ENCODE data around the gene CCDC83.

Gene CCDC83

DNA sequence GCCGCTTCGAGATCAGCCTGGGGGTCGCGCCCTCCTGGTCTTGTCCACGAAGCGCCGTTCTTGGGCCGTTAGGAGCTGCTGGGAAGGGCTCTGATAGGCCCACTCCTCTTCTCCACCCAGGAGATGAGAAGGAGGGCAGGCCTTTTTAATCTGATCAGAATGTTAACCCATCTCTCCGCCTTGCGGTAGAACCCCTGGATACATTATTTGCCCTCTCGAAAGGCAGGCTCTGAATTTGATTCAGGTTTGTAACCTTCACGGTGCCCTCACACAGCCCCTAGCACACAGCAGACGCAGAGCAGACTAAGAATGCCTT, at the start of gene CCDC83:
Gene CCDC83 (plus strand): TSS at position 43 of the 316 bp plus-strand sequence. CDS start 9,741 bp downstream, outside the sequence.
- DNase-seq = no peak

DNA sequence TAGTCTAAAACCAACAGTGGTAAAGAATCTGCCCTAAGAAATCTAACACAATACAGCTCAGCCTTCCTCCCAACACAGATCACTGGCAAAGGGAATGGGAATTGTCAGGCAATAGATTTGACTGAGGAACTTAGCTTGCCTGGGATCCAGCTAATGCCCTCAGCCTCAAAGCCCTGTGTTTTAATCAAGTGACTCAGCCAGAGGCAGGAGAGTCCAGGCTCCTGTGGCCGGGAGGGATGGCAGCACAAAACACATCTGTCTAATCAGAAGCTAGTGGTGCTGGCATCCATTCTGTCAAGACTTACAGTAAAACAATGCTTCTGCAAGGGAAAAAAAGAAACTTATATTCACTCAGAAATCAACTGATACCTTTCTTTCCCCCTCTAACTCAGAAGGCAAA, 49.8 kb upstream of the CCDC83 start:
- no peak for DNase-seq

DNA sequence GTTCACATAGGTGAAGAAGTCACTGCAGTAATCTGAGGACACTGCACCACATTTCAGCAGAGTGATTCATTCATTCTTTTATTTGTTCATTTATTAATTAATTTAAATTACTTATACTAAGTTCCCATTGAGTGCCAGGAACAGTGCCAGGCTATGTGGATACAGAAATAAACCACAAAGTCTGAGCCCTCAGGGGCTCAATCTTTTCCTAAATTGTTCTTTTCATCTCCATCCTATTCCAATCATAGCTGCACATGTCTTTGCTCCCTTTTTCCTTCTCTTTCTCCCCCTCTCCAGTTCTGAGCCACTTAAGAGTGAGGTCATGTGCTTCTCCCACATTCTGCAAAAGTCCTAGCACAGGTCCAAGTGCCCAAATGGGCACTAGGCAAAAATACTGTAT, 49.2 kb upstream of the CCDC83 start:
- DNase-seq = no peak

DNA sequence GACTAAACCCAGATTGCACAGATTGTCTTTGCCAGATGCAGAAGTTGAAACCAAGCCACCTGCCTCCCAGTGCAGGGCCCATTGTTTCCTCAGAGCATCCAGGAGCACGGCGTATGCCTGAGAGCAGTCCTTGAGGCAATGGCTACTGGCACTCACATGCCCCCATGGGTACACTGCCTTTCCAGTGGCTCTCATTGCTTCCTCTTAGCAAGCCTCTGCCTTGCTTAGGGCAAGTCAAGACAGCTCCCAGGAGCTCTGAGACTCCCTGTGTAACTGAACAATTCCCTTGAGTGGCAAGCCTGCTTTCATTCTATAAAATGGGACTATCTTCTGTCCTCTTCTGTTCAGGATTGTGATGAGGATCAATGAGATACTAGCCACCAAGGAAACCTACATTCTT, 48.3 kb upstream of the CCDC83 start:
- peak; percentile 13 for DNase-seq

DNA sequence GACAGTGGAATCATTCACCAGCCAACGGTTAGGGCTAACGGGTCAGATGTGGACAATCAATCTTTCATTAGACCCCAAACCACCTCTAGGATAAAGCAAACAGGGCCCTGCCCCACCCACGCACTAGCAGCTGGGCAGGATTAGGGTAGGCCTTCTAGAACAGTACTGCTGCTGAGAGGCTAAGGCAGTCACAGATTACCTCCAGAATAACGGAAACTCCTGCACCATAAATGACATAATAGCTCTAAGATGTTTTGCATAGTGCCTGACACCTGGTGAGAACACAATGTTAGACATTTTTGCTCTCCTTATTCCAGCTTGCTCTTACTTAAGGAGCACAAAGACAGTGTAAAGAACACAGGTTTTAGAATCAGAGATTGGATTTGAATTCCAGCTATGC, 46.0 kb upstream of the CCDC83 start:
- no peak for DNase-seq

DNA sequence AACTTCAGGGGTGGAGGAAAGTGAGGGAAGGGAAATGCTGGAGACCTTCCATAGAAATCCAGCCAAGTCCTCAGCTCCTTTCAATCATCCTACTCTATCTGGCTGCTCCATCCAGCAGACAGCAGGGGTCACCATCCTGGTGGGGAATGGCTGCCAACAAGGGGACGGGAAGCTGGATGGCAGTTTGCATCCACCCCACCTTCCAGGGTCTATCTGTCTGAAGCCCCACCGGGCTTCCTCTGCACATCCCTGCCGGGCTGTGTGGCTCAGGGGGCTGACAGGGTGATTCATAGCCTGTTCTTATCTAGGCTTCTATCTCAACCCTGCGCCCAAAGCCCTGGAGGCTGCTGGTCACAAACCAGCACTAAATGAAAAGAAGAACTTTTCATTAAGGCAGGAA, 45.3 kb upstream of the CCDC83 start:
- DNase-seq = no peak

DNA sequence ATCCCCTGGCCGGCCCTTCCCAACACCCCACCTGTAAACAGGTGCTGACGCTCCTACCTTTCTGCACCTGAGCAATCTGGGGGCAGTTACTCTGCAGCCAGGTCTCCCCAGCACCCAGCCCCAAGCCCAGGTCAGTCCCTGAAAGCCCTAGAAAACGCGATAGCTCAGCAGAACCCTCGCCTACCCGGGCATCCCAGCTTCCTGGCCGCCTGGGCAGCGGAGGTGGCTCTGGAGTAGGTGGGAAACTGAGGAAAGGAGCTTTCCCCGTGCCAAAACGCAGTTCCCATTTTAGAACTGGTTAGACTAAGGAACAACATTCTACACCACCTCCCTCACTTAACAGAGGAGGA, 44.7 kb upstream of the CCDC83 start:
- DNase-seq = no peak

DNA sequence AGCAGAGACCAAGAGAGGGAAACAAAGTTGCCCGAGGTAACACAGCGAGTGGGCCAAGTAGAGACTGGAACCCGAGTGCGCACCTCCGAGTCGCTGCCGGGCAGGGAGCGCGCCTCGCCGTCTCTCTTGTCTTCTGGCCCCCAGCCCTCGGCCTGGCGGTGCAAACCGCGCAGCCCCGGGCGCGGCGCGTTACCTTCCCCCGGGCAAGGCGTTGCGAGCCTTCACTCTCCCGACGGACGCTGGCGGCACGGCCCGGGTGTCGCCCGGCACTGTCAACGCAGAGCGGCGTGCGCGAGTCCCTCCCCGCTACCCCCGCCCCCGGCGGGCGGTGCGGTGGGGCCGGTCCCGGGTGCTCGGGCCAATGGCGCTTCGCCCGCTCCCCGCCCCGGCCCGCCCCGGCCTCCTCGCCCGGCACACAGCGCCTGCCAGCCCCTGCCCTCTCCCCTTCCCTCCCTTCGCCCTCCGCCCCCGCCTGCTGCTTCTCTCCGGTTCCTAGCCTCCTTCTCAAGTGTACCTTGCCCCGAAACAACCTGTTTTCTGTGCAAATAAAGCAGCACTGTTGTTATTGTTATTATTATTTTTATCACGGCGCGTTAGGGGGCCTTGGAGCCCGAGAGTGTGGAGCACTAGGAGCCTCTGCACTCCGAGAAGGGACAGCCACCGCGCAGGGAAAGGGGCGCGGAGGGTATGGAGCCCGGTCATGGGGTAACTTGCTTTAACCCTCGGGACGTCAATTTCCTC, 44.1 kb upstream of the CCDC83 start, which contains the start of gene SYTL2:
Gene SYTL2 (minus strand): TSS at position 271 of the 741 bp plus-strand sequence. CDS start 53,416 bp downstream, outside the sequence.
- DNase-seq = peak; percentile 43

DNA sequence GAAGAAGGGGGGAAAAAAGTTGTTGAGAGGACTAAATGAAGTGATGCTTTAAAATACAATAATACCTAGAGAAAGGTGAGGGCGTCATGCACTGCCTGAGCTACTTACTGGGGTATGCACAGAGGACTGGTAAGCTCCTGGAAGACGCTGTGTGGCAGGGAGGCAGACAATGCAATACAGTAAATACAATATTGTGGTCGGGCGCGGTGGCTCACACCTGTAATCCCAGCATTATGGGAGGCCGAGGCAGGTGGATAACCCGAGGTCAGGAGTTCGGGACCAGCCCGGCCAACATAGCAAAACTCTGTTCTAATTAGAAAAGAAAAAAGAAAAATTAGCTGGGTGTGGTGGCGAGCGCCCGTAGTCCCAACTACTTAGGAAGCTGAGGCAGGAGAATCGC, 43.6 kb upstream of the CCDC83 start:
- no peak for DNase-seq

DNA sequence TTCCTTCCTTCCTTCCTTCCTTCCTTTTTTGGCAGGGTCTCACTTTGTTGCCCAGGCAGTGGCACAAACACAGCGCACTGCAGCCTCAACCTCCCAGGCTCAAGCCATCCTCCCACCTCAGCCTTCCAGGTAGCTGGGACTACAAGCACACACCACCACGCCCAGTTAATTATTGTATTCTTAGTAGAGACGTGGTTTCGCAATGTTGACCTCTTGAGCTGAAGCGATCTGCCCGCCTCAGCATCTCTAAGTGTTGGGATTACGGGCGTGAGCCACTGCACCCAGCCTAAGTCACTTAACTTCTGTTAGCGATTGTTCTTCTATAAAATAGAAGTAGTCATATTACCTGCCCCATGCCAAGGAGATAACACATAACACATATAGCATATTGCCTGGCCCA, 41.5 kb upstream of the CCDC83 start:
- no peak for DNase-seq

DNA sequence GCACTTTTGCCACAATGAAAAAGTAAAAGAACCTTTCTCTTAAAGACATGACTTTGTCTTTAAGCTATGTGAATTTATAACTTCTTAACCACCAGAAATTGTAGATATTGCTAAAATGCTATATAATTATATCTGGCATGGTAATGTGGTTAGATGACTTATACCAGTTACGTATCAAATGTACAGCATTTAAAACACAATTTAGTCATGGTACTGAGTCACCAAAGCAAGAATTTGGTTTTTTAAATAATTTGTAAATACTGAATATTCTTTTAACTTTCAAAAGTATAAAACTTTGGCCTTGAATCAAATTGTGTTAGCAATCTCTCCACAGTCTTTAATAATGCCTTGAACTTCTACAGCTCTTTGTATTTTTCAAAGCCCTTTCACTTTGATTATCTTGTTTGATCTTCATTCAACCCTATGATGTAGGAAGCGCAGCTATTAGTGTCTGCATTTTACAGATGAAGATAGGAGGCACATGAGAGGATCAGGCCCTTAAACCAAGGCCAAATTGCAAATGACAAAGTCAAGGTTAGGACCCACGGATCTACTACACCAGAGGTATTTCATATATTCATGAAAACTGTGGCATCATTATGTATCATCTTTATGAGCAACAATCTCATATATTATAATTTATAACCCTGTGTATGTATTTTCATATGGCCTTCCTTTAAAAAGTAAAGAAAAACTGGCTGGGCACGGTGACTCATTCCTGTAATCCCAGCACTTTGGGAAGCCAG, 39.8 kb upstream of the CCDC83 start:
- no peak for DNase-seq

DNA sequence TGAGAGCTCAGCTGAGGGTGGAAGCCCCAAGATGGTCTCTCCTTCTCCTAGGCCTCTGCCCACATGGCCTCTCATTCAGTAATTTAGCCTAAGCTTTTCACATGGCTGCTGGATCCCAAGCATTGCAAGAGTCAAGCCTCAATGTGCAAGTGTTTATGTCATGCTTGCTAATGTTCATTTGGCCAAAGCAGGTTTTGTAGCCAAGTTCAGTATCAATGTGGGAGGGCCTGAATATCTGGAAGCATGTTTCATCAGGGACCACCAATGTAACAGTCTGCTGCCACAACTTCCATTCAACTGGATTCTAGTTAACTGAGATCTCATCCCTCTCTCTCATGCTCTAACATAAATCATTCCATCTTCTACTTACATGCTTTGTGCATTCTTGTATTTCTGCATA, 35.7 kb upstream of the CCDC83 start:
- no peak for DNase-seq

DNA sequence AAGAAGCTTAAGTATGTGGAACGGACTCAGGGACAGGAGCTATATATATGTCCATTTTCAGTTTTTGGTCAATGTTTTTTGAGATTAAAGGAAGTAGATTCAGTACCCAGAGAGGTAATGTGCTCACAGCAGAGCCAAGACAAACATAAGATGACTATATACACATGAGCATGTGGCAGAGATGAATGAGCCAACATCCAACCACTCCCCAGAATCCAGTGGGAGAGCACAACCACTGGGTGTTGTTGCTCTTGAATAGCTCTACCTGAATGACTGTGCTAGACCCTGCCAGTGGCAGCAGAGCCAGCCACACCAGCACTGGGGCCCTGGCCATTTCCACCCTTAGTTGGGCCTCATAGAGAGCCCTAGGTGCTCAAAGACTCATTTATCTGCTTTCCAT, 33.5 kb upstream of the CCDC83 start:
- no peak for DNase-seq

DNA sequence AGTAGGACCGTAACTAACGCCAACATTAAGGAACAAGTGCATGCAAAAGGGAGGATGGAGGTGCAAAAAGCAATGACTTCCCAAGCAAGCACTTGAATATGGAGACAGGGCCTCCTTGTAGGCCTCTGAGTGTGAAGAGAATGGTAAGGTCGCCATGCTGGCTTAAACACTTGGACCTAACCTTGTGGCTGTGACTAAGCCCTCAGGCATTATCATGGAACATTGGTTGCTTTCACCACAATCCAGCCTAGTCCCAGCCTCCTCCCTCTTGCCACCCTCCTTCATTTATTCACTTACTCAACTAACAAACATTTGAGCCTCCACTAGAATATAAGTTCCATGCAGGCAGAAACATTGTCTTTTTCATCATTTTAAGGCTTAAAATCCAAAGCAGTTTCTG, 32.4 kb upstream of the CCDC83 start:
- DNase-seq = no peak

DNA sequence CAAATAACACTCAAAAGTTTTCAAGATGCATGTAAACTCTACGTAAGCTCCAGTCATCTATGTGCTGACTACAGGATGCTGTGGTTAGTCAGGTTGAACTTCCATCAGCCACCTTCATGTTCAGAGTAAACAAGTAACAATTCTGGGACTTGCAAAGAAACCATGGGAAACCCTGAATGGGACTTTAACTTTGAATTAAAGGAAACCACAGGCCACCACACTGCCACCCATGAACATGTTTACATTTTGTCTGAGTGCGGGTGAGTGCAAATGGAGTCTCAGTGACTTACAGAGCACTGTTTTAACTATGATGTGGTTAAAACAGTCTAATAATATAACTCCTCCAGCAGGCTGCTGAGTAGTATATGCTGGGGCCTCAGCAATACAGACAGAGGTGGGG, 31.4 kb upstream of the CCDC83 start:
- no peak for DNase-seq

DNA sequence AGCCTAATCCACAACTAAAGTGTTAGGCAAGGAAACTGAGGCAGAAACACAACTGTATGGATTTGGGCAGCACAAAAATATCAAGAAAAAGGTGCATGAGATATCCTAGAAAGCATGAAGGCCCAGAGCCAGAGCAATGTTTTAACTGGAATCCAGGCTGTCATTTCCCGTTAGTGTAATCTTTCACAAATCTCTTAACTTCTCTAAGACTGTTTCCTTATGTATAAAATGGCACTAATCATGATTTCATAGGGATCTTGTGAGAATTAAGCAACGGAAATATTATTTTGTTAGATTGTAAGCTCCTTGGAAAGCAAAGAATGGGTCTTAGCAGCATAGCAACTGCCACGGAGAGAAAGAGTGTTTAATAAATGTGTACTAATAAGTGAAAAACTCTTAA, 29.6 kb upstream of the CCDC83 start:
- no peak for DNase-seq

DNA sequence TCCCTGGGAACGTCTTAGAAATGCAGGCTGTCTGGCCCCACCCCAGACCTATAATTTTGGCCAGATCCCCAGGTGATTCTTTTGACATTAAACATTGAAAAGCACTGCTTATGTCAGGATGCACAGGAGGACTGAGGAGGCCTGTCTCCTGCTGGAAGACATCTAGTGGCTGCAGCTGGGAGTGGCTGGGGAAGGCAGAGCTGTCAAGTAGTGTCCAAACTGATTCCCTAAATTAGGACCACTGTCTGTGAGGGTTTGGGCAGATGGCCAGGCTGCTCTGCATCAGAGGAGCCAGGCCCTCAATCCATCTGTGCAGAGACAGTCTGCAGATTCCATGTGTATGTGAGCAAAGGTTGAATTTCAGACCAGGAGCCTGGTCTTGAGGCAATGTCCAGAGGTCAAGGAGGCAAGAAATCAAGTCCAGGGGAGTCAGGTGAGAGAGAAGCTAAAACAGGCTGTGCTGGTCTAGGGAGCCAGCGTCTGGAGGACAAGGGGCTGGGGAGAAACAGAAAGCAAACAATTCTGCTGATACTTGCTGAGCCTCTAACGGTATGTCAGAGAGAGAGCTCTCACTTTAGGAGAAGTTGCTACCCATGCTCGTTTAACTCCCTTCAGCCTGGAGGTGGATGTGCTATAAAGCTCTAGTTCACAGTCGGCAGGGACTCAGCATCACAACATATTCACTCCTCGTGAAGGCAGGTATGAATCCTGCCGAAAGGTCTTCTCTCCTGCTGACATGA, 28.9 kb upstream of the CCDC83 start:
- peak; percentile 11 for DNase-seq

DNA sequence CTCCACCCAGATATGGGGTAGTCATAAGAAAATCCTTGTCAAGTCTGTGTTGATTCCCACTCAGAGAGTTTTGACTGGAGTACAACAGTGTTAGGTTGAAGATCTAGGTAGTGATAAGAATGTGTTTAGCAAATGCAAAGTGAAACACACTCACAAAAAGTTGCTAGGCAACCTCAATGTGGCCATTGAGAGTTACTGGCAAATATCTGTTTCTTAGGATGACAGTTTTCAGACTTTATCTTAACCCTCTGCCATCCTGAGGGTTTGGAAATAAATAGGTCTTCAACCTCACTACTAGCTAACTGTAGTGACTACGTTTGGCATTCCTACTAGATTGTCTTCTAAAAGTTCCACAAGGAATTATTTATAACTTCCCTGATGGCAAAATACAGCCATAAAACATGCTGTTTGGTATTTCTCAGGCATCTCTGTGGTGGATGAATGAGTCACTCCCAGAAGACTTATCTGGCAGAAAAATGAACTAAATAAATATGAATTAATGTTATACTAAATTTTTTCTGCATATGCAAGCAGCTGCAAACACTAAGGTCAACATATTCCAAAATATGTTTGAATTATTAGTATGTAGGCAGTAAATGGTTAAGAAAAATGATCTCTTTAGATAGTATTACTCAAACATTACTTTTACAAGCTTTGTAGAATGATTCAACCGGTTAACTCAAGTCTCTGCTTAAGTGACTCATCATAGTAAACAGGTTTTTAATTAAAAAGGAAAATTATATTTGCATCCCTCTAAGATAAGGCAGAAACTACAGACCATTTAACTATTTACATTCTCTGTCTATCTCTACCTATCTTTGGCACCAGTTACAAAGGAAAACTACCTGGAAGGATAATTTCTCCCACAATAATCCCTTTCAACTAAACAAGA, 27.2 kb upstream of the CCDC83 start:
- no peak for DNase-seq

DNA sequence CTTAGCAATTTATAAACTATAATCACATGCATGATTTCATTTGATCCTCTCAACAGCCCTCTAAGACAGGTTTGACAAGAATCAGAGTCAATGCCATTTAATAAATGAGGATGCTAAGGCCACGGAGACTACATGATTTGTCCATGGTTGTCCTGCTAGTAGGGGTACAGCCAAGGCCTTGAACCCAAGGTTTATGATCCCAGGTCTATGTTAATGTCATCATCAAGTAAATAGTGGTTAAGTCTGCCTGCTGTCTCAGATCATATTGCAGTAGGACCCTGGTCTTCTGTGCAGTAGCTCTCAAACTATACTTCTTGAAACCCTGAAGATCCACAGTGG, 26.6 kb upstream of the CCDC83 start:
- DNase-seq = no peak

DNA sequence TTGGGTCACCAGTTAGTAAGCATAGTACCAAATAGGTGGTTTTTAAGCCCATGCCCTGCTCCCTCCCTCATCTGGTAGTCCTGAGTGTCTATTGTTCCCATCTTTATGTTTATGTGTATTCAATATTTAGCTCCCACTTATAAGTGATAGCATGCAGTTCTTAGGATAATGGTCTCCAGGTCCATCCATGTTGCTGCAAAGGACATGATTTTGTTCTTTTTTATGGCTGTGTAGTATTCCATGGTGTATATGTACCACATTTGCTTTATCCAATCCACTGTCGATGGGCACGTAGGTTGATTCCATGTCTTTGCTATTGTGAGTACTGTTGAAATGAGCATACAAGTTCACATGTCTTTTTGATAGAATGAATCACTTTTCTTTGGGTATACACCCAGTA, 26.0 kb upstream of the CCDC83 start:
- DNase-seq = no peak

DNA sequence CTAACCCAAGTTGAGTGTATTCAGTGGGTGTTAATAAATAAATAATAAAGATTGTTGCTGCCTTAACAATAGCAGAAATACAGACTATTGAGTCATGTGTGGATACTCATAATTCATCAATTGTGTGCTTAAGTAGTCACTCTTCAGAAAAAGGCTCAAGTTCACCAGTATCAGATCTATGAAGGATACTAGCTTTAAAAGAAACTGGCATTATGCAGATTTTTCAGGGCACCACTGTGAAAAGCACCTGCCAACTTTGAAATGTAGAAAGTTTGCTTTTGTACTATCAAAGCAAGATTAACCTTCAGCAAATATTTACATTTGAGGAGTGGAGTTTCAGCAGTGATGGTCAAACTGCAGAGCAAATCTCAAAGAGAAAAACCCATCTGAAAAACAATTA, 24.1 kb upstream of the CCDC83 start:
- peak; percentile 28 for DNase-seq

DNA sequence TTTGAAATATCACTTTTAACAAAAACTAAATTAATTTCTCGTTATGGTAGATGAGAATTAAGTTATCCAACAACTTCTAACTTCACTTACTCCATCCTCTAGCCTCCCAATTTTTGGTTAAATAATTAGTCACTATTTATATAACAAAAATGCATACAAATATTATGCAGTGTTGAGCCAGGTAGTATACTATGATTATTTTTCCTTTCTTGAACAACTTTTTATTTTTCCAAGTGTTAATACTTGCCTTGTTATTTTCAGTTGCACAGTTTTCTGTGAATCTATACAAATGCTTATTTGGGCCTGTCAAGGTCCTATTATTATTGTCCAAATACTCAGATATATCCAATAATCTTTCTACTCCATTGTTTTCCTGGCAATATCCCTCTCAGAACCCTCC, 19.9 kb upstream of the CCDC83 start:
- no peak for DNase-seq

DNA sequence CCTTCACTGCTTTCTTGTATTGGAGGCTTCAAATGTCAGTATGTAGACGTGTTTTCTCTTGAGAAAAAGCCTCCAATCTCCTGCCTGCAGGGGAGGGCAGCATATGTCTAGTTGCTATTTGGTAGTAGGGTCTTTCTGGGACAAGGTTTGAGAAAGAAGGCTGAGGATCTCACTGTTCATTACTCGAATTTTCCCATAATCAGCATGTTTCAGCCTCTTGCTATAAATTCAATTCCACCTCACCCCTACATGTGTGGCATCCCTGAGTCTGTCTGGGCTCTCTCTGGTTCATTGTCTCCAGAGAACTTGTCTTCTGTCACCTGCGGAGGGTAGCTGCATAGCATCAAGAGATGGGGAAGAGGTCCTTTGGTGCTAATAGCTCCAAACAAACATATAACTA, 19.5 kb upstream of the CCDC83 start:
- no peak for DNase-seq

All from NCI-H1105 treated with DMSO at 0.1 percent for 48 hours (cell line).